AG08396 (cell line): ENCODE data around the gene TMEM232.
"Not testable (repeated sequence)": the region's sequence is repeated elsewhere in the genome, so short reads cannot be mapped to it uniquely, and the experiment has no call there.

ENCODE experiments used
- DNase-seq: peaks from one replicate; pipeline ENCODE4 v3.0.0; 2012; ENCODE audit warnings: low spot score, mixed read lengths

TMEM232 gene

DNA sequence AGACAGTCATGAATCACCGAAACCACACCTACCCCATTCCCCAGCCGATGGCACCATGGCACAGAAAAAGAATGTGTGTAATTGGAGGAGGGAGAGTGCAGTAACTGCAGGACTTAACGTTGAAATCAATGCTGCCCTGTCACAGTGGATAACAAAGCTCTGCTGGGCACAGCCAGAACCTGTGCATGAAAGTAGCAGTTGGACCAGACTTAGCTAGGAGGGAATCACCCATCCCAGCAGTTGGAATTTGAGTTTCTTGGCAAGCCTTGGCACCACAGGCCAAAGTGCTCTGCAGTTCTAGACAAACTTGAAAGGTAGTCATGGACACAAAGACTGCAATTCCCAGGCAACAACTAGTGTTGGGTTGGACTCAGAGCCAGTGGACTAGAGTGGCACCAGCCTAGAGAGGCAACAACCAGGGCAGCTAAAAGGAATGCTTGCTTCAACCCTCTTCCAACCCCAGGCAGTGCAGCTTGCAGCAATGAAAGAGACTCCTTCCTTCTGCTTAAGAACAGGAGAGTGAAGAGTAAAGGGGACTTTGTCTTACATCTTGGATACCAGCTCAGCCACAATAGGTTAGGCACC is 19.1 kb downstream of the TMEM232 start:
- no peak for DNase-seq

- DNase-seq, result no peak
These were observed 21.1 kb downstream of the TMEM232 start for GRCh38 chr5:110705349-110705748.

- no peak for DNase-seq
These were observed 23.0 kb downstream of the TMEM232 start for GRCh38 chr5:110703481-110703880.

- no peak for DNase-seq
These were observed 23.8 kb downstream of the TMEM232 start for GRCh38 chr5:110702704-110703103.

- no peak for DNase-seq
These were observed 24.2 kb downstream of the TMEM232 start for GRCh38 chr5:110702300-110702699.

DNA sequence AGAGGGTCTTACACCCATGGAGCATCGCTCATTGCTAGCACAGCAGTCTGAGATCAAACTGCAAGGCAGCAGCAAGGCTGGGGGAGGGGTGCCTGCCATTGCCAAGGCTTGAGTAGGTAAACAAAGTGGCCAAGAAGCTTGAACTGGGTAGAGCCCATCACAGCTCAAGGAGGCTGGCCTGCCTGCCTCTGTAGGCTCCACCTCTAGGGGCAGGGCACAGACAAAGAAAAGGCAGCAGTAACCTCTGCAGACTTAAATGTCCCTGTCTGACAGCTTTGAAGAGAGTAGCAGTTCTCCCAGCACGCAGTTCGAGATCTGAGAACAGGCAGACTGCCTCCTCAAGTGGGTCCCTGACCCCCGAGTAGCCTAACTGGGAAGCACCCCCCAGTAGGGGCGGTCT is 33.8 kb downstream of the TMEM232 start:
- DNase-seq, result not testable (repeated sequence)

GRCh38 chr5:110690587-110690986 is 35.9 kb downstream of the TMEM232 start:
- not testable (repeated sequence) for DNase-seq

GRCh38 chr5:110687485-110687884 is 39.0 kb downstream of the TMEM232 start:
- no peak for DNase-seq

GRCh38 chr5:110686270-110686669 is 40.2 kb downstream of the TMEM232 start:
- no peak for DNase-seq

DNA sequence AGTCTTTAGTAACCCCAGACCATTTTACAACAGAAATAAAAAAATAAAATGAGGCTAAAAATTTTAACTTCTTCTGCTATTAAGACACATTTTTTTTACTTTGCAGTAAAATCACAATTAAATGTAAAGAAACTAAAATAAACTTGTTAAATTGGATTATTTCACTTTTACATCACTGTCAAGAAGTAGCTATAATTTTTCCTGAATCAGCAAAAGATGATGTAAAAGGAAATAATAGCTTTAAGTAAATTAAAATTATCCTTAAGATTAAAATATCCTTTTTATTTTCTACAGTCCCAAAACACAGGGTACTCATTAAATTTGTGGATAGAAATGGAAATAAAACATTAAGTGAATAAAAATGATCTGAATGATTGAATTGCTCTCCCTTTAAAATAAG is 44.5 kb downstream of the TMEM232 start:
- no peak for DNase-seq

DNA sequence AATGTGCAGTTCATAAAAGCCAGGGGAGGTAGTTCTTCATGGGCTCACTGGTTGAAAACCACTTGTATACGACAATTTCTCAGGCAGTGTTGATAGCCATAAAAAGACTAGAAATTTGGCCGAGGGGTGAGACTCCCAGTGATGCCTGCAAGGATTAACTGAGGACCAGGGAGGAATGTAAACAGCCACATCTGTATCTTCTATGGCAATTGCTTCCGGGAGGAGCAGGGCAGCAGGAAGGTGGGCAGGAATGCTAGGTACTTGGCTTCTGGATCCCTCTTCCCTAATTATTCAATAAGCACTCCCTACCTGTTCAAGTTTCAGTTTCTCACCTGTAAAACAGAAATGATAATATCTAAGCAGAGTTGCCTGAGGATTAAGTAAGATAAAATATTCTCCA is 45.4 kb downstream of the TMEM232 start:
- DNase-seq, result no peak

GRCh38 chr5:110676554-110676953 is 49.9 kb downstream of the TMEM232 start:
- not testable (repeated sequence) for DNase-seq

- DNase-seq, result no peak
These were observed 61.2 kb downstream of the TMEM232 start for GRCh38 chr5:110665184-110665726.

- DNase-seq, result no peak
These were observed 62.9 kb downstream of the TMEM232 start for GRCh38 chr5:110663525-110663924.

GRCh38 chr5:110658006-110658405 is 68.5 kb downstream of the TMEM232 start:
- DNase-seq, result no peak

GRCh38 chr5:110653231-110653970 is 73.1 kb downstream of the TMEM232 start:
- no peak for DNase-seq

GRCh38 chr5:110651507-110651906 is 75.0 kb downstream of the TMEM232 start:
- DNase-seq, result peak; percentile 46

DNA sequence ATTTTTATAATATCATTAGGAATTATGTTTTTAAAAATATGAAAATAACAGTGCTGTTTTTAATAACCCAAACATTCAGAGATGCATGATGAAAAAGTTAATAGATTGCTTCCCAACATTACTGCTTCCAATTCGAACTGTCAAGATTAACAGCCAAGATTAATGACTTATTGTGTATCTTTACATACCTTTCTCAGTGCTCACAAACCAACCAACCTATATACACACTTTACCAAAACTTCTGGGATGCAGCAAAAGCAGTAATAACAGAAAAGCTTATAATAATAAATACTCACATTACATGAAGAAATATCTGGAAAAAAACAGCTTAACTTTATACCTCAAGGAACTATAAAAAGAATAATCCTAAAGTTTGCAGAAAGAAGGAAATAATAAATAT is 82.1 kb downstream of the TMEM232 start:
- no peak for DNase-seq

DNA sequence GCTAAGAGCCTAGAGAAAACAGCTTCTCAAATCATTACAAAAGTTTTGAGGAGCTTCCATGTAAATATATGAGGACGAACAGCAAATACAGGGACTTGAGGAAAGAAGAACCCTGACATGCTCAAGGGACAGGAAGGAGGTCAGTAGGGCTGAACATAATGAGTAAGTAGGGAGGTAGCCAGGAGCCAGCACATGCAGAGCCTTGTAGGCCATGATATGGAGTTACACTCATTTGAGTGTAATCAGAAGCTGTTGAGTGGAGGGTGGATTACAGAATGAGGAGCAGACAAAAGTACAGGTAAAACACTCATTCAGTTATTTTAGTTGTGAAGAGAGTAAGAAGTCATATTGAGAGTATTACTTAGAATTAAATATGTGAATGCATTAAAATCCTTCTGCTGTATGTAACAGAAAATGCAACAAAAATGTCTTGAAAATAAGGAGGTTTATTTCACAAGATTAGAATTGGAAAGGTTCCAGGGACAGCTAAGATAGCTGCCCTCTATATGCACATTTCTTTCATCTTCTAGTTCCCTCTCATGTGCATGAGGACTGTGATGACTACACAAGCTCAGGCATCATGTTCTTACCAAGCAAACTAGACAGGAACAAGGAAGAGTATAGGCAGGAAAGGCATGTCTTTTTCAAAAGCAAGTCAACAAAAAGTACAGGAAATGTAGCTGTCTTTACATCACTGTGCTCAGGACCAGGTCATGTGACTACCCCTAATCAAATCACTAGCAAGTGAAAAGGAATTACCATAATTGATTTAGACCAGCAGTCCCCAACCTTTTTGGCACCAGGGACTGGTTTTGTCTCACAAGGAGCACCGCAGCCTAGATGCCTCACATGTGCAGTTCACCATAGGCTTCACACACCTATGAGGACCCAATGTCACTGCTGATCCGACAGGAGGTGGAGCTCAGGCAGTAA is 87.2 kb downstream of the TMEM232 start:
- DNase-seq, result no peak

- DNase-seq, result no peak
These were observed 92.0 kb downstream of the TMEM232 start for GRCh38 chr5:110634475-110634874.

DNA sequence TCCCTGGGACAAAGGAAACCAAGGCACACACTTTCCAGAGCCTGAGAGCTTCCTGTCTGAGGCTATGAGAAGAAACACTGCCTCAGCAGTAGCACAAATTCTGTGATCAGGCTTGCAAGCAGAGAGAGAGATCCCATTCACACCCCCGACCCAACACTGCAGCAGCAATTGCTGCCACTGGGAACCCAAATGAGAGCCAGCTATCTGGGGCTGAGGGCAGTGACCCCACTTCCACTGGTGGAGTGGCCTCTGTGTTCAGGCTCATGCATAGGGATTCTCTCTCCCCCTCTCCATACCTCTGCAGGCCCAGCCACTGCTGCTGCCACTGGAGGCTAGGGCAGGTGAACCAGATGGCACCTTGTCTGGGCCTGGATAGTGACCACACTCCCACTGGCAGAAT is 95.2 kb downstream of the TMEM232 start:
- DNase-seq, result no peak

DNA sequence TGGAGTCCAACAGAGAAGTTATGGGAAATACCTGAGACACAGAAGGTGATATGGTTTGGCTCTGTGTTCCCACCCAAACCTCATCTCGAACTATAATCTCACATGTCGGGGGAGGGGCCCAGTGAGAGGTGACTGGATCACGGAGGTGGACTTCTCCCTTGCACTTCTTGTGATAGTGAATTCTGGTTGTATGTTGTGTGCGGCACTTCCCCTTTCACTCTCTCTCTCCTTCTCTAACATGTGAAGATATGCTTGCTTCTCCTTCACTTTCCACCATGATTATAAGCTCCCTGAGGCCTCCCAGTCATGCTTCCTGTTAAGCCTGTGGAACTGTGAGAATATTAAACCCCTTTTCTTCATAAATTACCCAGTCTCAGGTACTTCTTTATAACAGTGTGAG is 96.1 kb downstream of the TMEM232 start:
- DNase-seq, result no peak
